GM18520 (cell line): ENCODE results near the gene TMEM60.
A peak's percentile ranks its signal among the peaks of the same experiment; 100 is the strongest.
"Not testable (repeated sequence)": the region's sequence is repeated elsewhere in the genome, so short reads cannot be mapped to it uniquely, and the experiment has no call there.

Source experiments
- ATAC-seq: cut with Tn5 transposase; IDR thresholded peaks from one replicate; pipeline ENCODE4 v1.9.1; 2021; ENCODE audit not compliant: unreplicated experiment

The TMEM60 gene, protein sequence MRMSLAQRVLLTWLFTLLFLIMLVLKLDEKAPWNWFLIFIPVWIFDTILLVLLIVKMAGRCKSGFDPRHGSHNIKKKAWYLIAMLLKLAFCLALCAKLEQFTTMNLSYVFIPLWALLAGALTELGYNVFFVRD

DNA sequence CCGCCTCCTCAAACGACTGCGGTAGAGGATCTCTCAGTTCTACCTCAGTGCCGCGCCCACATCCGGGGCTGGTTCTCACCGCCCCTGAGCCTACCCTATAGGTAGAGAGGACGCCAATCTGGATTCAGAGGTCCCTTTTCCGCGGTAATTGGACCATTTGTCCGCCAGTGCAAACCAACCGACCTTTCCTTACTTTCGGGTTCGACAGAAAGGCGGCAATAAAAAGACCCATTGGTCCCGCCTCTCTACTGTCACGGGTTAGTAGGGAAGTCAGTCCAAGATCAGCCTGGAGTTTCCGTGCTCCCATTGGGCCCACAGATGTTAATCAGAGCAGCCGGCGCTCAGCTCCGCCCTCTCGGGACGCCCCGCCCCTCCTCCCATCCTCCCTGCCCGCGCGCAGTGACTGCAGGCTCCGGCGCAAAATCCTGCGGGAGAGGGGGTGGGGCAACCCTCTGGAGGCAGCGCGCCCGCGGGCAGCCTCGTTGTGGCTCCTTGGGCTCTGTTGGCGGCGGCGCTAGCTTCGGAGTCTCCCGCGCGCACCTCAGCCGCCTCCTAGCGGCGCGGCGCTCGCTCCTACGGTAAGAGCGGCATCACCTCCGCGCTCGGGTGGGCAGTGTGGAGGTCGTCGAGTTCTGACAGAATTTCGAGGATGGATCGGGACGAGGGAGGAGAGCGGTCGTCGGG is at the start of gene TMEM60, which contains the start of gene PHTF2:
Gene TMEM60 (minus strand): TSS at position 41 of the 684 bp plus-strand sequence. CDS start 4,061 bp downstream, outside the sequence.
Gene PHTF2 (plus strand): TSS at position 380 of the 684 bp plus-strand sequence.
- peak; percentile 89 for ATAC-seq

DNA sequence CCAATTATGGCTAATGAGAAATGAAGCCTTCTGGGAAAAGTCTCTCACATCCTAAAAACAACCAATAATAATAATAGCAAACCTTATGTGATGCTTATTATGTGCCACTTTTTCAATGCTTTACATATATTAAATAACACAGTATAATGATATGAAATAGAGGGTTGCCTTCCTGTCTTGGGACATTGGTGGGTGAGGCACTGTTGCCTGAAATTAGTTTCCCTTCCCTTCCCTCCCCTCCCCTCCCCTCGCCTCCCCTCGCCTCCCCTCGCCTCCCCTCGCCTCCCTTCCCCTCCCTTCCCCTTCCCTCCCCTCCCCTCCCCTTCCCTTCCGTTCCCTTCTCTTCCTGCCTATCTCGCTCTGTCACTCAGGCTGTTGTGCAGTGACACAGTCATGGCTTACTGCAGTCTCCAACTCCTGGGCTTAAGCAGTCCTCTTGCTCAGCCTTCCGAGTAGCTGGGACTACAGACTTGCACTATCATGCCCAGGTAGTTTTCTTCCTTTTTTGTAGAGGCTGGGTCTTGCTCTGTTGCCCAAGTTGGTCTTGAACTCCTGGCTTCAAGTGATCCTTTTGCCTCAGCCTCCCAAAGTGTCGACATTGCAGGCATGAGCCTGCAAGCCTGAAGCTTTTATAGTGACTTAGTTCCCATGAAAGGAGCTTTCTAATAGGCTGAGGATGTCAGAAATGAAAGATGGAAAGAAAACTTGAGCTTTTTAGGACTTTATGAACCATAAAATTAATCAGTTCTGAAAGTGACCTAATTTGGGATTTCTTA is 48.3 kb upstream of the TMEM60 start:
- ATAC-seq = no peak

DNA sequence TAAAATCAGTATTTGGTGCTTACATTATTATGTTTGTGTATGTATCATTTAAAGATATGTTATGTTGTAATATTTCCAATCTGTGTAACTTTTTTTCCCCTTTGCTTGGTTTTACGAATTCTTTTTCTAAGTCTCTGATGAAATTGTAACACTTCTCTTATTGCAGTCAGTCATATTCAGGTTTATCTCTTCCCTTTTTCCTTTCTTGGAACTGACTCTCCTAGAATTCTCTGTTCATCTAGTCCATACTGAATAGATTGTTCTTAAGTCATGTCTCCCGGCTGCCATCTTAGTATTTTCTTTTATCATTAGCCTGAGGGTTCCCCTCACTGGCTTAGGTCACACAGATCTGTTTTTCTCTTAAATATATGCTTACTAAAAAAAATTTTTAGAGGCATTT is 45.0 kb upstream of the TMEM60 start:
- ATAC-seq = no peak

DNA sequence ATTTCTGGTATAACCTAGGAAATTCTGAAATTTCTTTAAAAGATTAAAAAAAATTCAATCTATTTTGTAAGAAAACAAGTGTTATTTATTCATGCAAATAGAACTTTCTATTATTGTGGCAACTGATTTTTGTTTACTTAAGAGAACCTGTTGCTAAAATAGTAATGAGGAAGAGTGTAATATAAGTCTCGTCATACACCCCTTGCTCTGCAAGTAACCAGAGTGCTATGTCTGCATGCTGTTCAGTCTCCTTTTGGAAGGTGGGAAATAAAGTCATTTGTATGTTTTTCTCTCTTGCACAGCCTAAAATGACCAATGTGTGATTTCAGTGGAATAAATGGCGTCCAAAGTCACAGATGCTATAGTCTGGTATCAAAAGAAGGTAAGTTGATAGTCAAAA is 41.7 kb upstream of the TMEM60 start:
- ATAC-seq = no peak

DNA sequence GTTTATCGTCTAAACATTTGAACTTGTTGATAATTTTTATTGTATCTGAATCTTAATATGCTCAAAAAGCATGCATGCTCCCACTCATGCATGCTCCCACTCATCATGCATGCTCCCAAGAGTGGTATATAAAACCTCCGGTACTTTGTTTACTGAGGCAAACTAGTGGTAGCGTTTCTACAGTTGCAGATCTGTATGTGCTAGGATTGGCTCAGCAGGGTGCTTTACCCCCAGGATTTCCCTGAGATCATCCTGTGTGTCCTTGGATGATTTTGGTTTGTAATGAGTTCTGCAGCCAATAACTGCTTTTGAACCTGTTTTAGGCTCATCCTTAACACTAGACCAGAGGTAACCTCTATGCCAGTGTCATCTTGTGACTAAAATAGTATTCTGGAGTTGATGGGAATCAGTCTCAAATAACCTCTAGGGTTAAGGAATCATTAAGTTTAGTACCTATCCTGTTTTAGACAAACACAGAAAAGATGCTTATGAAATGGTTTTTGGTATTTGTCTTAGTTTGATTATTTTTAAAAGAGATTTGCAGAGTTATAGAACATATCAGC is 40.8 kb upstream of the TMEM60 start:
- no peak for ATAC-seq

DNA sequence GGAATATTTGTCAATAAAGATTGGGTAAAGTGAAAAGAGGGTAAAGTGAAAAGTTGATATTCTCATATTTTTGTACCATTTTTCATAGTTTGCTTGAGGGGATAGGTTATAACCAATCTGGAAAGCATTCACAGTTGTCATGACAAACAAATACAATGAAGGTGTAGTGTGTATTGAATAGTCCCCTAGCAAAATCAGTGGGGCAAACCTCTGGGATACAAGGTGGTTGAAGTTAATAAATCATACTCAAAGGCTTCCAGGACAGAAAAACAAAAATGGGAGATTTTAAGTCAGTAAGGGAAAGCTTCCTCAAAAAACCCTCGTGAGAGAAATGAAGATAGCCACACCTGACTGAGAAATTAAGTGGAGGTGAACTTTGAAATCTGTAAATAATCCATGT is 39.7 kb upstream of the TMEM60 start:
- ATAC-seq = no peak

DNA sequence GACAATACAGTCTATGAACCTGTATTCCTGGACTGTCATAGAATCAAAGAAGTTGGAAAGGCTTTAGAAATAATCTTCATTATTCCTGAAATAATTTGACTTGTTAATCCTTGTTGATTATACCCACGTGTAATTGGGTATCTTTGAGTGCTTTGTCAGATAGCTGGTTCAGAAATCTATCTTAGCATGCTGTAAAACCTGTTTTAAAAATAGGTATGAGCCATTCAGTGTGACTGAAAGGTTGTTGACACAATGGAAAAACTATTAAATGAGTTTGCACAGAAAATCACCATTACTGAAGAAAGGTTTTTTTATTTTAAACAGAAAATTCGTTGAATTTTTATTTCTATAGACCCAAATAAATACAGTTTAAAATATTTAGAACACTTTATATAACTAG is 39.0 kb upstream of the TMEM60 start:
- ATAC-seq = no peak

DNA sequence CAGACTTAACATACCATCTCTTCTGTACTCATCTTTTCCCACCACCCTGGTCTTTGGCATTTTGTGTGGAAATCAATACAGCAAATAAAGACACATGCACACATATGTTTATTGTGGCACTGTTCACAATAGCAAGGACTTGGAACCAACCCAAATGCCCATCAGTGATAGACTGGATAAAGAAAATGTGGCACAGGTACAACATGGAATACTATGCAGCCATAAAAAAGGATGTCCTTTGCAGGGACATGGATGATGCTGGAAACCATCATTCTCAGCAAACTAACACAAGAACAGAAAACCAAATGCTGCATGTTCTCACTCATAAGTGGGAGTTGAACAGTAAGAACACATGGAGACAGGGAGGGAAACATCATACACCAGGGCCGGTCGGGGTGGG is 38.2 kb upstream of the TMEM60 start:
- ATAC-seq = not testable (repeated sequence)

DNA sequence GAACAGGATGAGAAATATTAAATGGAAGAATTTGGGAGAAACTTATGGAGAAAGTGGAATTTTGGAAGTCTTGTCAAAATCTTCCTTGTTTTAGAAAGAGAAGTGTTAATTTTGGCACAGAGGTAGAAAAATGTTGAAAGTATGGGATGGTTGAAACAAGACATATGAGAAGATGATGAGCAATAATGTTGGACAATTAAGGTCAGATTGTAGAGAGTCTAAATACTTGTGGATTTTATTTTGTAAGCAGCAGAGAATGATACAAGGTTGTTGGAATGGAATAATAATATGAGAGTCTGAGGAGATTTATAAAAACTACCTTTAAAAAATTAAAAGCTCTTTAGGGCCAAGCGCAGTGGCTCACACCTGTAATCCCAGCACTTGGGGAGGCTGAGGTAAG is 34.9 kb upstream of the TMEM60 start:
- ATAC-seq = no peak

DNA sequence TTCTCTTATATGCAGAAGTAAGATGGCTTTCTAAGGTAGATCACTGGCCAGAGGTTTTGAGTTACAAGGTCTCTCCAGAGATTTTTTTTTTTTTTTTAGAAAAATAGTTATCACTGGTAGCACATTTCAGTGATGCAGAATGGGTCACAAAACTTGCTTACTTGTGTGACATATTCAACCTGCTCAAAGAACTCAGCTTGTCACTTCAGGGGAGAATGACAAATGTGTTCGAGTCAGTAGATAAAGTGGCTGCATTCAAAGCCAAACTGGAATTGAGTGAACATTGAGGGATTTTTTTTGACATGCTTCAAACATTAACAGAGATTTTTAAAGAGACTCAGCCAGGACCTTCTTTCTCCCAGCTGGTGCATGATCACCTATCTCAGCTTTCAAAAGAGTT is 33.7 kb upstream of the TMEM60 start:
- no peak for ATAC-seq

DNA sequence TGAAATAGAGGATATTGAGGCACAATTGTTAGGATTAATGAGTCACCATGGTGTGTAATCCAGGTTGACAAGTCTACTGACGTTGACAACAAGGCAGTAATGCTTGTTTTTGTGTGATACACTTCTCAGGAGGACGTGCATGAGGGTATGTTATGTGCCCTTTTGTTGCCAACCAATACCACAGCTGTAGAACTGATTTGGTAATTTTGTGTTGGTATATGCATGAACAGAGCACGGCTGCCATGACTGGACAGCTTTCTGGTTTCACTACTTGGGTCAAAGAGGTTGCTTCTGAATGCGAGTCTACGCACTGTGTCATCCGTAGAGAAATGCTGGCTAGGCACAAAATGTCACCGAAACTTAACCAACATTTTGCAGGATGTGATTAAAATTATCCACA is 33.2 kb upstream of the TMEM60 start:
- no peak for ATAC-seq

DNA sequence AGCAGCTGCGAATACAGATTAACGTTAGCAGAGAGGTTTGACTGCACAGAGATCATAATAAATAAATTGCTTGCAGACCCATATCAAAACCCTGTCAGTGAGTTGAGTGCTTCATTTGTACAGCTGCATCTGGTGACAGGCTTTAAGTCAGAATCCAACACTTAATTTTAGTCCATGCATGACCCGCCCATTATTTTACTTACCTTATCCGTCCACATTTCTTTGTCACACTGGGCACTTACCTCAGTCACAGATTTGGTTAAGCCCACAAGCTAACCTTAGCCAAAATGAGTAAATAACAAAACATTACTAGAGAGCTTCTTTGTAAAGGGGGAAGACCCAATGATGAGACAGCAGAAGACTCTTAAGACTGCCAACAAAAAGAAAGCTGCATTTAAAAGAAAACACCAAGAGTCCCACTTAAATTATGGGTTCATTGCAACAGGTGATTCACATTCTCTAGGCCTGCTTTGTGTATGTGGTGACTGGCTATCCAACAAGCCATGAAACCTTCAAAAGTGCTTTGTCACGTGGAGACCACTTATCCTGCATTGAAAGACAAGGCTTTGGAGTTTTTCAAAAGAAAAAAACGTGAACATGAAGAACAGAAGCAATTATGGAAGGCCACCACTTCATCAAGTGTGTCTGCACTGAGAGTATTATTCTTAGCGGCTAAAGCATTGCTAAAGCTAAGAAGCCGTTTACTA is 32.6 kb upstream of the TMEM60 start:
- ATAC-seq = no peak

DNA sequence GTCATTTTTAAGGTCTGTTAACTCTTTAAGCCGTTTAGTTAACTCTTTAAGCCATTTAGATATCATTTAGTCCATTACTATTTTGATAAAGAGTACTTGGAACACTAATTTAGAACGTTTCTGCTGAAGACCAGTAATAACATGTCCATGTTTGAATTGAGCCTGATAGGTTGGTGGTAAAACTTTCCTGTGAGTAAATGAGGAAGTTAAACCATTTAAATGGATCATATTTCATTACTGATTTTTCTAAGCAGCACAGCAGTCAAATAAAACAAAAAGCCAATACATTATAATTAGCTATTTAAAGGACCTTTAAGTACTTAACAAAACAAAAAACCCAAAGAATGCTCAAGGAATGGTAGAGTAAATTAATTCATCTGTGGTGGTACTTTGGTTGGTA is 29.8 kb upstream of the TMEM60 start:
- ATAC-seq = no peak

DNA sequence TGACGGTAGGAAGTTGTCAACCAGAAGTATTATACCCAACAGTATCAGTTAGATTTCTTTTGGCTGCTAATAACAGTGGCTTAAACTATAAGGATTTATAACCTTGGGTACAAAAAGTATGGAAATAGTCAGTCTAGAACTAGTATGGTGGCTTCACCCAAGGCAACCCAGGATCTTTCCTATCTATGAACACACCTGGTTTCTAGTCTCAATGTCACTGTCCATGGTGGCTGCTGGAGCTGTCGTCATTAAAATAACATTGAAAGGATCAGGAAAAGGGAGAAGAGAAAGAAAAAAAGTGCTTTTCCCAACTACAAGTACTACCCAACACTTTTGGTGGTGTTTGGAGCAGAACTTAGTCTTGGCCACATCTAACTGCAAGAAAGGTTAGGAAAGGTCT is 28.1 kb upstream of the TMEM60 start:
- no peak for ATAC-seq

DNA sequence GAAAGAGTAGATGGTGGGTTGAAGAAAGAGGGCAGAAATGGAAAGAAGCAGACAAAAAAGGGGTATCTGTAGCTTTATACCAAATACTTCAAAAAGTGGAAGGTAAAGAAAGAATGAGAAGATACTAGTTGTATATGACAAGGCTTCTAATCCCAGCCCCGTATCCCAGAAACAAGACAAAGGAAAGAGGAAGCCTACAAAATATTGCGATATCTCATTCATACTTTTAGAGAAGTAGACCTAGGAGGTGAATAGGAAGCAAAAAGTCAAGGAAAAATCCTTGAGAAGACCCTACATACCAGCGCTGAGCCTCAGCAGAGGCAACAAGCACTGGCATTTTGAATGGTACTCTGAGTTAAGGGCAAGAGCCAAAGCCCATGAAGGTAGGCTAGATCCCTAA is 26.9 kb upstream of the TMEM60 start:
- ATAC-seq = no peak

DNA sequence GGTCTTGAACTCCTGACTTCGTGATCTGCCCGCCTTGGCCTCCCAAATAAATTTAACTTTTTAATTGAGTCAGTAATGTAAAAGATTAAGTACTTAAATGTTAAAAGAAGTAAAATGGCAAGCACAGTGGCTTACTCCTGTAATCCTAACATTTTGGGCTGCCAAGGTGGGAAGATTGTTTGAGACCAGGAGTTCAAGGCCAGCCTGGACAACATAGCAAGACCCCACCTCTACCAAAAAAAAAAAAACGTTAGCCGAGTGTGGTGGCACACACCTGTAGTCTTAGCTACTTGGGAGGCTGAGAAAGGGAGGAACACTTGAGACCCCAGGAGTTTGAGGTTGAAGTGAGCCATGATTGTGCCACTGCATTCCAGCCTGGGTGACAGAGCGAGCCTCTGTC is 26.4 kb upstream of the TMEM60 start:
- no peak for ATAC-seq

DNA sequence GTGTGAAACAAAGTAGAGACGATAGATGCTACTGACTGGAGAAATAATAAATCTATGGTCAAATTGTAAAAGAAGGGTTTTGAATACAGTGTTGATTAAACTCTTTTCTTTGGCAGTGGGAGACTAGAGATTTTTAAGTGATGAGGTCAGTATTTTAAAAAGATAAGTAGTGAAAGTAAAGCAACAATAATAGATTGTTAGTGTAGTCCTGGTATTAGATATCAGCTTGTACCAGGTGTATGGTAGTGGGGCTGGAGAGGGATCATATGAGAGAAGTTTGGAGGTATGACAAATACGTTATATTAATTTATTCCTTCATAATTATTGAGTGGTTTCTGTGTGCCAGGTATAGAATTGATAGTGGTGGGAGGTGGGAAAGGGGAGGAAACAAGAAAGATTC is 25.6 kb upstream of the TMEM60 start:
- no peak for ATAC-seq

DNA sequence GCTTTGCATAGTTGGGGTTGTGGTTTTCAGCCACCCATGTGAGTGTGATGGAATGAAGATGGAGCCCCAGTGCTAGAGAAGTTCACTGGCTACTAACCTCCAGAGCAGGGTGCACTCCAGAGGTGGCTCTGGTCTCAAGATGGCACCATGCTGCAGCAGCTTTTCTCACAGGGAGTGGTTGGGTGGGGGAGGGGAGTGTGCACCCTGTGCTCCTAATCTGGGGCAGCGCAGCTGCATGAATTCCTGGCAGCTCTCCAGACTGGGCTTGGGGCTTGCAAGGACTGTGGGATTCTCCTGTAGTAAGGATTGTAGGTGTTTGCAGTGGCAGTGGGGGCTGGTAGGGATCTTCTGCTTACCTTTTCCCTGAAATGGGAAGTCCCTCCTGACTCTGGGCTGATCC is 24.0 kb upstream of the TMEM60 start:
- no peak for ATAC-seq

DNA sequence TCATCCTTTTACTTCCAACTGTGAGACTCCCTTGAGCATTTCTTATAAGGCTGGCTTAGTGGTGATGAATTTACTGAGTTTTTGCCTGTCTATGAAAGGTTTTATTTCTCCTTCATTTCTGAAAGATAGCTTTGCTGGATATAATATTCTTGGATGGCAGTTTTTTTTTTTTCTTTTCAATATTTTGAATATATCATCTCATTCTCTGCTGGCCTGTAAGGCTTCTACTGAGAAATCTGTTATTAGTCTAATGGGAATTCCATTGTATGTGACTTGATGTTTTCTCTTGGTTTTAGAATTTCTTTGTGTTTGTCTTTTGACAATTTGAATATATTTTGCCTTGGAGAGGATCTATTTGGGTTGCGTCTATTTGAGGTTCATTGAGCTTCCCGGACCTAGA is 22.7 kb upstream of the TMEM60 start:
- ATAC-seq = no peak

DNA sequence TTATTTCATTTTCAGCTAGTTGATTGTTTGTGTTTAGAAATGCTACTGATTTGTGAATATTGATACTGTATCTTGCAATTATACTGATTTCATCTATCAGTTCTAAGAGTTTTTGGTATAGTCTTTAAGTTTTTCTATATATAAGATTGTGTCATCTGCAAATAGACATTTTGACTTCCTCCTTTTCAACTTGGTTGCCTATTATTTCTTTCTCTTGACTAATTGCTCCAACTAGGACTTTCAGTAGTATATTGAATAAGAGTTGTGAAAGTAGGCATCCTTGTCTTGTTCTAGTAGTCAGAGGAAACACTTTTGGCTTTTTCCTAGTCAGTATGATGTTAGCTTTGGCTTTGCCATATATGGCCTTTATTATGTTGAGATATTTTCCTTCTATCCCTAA is 20.8 kb upstream of the TMEM60 start:
- ATAC-seq = no peak

DNA sequence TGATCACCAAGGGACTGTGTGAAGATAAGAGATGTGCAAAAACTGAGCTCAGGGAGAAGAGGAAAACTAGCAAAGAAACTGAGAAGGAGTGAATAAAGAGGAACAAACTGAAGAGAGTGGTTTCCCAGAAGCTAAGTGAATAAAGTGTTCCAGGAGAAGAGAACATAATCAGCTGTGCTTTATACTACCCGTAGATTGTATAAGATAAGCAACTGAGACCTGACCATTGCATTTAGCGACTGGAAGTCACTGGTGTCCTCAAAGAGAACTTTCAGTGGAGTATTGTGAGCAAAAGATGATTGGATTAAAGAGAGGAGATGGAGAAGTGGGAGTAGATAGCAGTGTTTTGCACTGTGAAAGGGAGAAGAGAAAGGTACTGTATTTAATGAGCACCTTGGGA is 14.9 kb upstream of the TMEM60 start:
- ATAC-seq = no peak
